ENCODE results near the gene SAMD8.

SAMD8 gene

DNA sequence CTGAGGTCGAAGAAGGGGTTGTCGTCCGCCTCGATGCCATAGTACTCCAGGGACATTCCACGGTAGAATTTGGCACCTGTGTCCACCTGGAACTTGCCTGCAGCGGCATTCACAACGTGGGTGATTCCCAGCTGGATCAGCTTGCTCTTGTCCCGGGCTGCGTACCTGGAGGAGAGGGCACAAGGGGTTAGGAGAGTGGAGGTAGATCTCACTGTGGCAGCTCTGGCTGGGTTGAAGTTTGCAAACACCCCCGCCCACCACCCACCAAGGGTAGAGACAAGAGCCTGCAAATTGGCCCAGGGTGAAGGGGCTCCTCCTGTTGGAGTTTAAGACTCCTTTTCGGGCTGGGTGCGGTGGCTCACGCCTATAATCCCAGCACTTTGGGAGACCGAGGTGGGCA lies 15.8 kb upstream of the SAMD8 start:
- Histone ChIP-seq H3K4me3 (ENCODE audit: insufficient read depth, low read length, poor library complexity, severe bottlenecking) (no peak overlapping the region), H3K9me3 (ENCODE audit: insufficient read depth, low read length) (no peaks in the 10 kb centered on the region)
- TF ChIP-seq CTCF (IDR thresholded peaks at IDR 0.05; ENCODE audit: insufficient read depth, low read length, poor library complexity, severe bottlenecking) = no peak
- TF ChIP-seq EZH2phosphoT487 (conservative IDR thresholded peaks at IDR 0.05; ENCODE audit: low read length) = no peak

DNA sequence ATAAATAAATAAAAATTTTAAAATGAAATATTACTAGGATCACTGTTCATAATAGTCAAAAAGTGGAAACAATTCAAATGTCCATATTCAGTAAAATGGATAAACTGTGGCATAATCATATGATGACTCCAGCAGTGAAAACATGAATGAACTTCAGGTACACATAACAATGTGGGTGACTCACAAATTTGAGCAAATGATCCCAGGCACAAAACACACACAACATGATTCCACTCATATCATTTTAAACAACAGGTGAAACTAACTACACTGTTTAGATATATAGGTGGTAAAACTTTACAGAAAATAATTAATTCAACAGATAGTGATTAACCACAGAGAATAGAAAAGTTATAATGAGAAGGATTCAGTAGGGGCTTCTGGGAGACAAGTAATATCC lies 14.7 kb upstream of the SAMD8 start:
- TF ChIP-seq EZH2phosphoT487 (conservative IDR thresholded peaks at IDR 0.05; ENCODE audit: low read length) = no peak
- TF ChIP-seq CTCF (IDR thresholded peaks at IDR 0.05; ENCODE audit: insufficient read depth, low read length, poor library complexity, severe bottlenecking) = no peak
- H3K9ac ChIP-seq (ENCODE audit: low read length) = no peak overlapping the region
- no peaks in the 10 kb centered on the region for H4K20me1 ChIP-seq (ENCODE audit: low read depth, low read length)
- no peaks in the 10 kb centered on the region for H3K9me3 ChIP-seq (ENCODE audit: insufficient read depth, low read length)
- H3K36me3 ChIP-seq (ENCODE audit: low read length) = no peaks in the 10 kb centered on the region
- no peak overlapping the region for H3K27ac ChIP-seq (ENCODE audit: low read depth, low read length)
- no peaks in the 10 kb centered on the region for H3F3A ChIP-seq (ENCODE audit: insufficient read depth)
- no peak overlapping the region for H3K4me3 ChIP-seq (ENCODE audit: insufficient read depth, low read length, poor library complexity, severe bottlenecking)
- H3K79me2 ChIP-seq (ENCODE audit: insufficient read depth, low read length) = no peaks in the 10 kb centered on the region
- no peaks in the 10 kb centered on the region for H3K9me2 ChIP-seq (replicated peaks; ENCODE audit: insufficient read depth, low read length)
- no peak overlapping the region for H3K4me2 ChIP-seq (ENCODE audit: low read depth, low read length, poor library complexity, severe bottlenecking)
- no peak overlapping the region for H2AFZ ChIP-seq (ENCODE audit: low read depth, low read length, severe bottlenecking)
- H3K27me3 ChIP-seq (ENCODE audit: low read length) = no peaks in the 10 kb centered on the region

More for the DNA sequence above, 15.8 kb upstream of the SAMD8 start:
- H3K9me2 ChIP-seq (replicated peaks; ENCODE audit: insufficient read depth, low read length) = no peaks in the 10 kb centered on the region
- no peaks in the 10 kb centered on the region for H3K79me2 ChIP-seq (ENCODE audit: insufficient read depth, low read length)
- H3K36me3 ChIP-seq (ENCODE audit: low read length) = no peaks in the 10 kb centered on the region
- no peaks in the 10 kb centered on the region for H3K27me3 ChIP-seq (ENCODE audit: low read length)
- H3K27ac ChIP-seq (ENCODE audit: low read depth, low read length) = no peak overlapping the region
- no peaks in the 10 kb centered on the region for H4K20me1 ChIP-seq (ENCODE audit: low read depth, low read length)
- no peak overlapping the region for H3K9ac ChIP-seq (ENCODE audit: low read length)
- no peak overlapping the region for H2AFZ ChIP-seq (ENCODE audit: low read depth, low read length, severe bottlenecking)
- no peaks in the 10 kb centered on the region for H3F3A ChIP-seq (ENCODE audit: insufficient read depth)
- no peak overlapping the region for H3K4me2 ChIP-seq (ENCODE audit: low read depth, low read length, poor library complexity, severe bottlenecking)

GRCh38 chr10:75097666-75098285 lies 13.7 kb upstream of the SAMD8 start:
- Histone ChIP-seq H3K79me2 (ENCODE audit: insufficient read depth, low read length) (no peaks in the 10 kb centered on the region), H3K9me3 (ENCODE audit: insufficient read depth, low read length) (no peaks in the 10 kb centered on the region), H3K4me3 (ENCODE audit: insufficient read depth, low read length, poor library complexity, severe bottlenecking) (no peak overlapping the region), H3F3A (ENCODE audit: insufficient read depth) (no peaks in the 10 kb centered on the region), H4K20me1 (ENCODE audit: low read depth, low read length) (no peaks in the 10 kb centered on the region), H3K9me2 (replicated peaks; ENCODE audit: insufficient read depth, low read length) (no peaks in the 10 kb centered on the region), H3K9ac (ENCODE audit: low read length) (no peak overlapping the region), H2AFZ (ENCODE audit: low read depth, low read length, severe bottlenecking) (no peak overlapping the region), H3K36me3 (ENCODE audit: low read length) (no peaks in the 10 kb centered on the region), H3K4me2 (ENCODE audit: low read depth, low read length, poor library complexity, severe bottlenecking) (no peak overlapping the region), H3K27ac (ENCODE audit: low read depth, low read length) (no peak overlapping the region), H3K27me3 (ENCODE audit: low read length) (no peaks in the 10 kb centered on the region)
- TF ChIP-seq CTCF (IDR thresholded peaks at IDR 0.05; ENCODE audit: insufficient read depth, low read length, poor library complexity, severe bottlenecking) = no peak
- no peak for TF ChIP-seq EZH2phosphoT487 (conservative IDR thresholded peaks at IDR 0.05; ENCODE audit: low read length)
